ENCODE measurements around the gene PRIMA1. TPM values are rescaled to one million over a fixed set of nuclear protein-coding genes. Genes with fewer than 3 reads are reported as not detected.
"Not testable (repeated sequence)": the region's sequence is repeated elsewhere in the genome, so short reads cannot be mapped to it uniquely, and the experiment has no call there.

PRIMA1 gene
- polyA plus RNA-seq, 3 donors = not detected

GRCh38 chr14:93811020-93811419, 22.7 kb upstream of the PRIMA1 start:
- Histone ChIP-seq H3K4me3 (replicated peaks in 1 of 3; ENCODE audit: low read depth in 2 of 3, low read length in 3 of 3) (no peak overlapping the region), H3K27me3 (ENCODE audit: control insufficient read depth in 2 of 2, insufficient read depth in 2 of 2, low read length in 2 of 2) (no peaks in the 10 kb centered on the region), H2AFZ (ENCODE audit: insufficient read depth, low read depth, low read length, poor library complexity, severe bottlenecking) (no peak overlapping the region), H3K4me2 (replicated peaks; ENCODE audit: extremely low read depth, low read length, poor library complexity, severe bottlenecking) (no peak overlapping the region), H3K79me2 (ENCODE audit: insufficient read depth, low read length) (no peaks in the 10 kb centered on the region), H3K9ac (ENCODE audit: insufficient read depth, low read length, poor library complexity, severe bottlenecking) (no peak overlapping the region), H3K4me1 (ENCODE audit: control insufficient read depth in 1 of 2, insufficient read depth in 2 of 2, low read length in 2 of 2) (no peaks in the 10 kb centered on the region), H4K20me1 (ENCODE audit: insufficient read depth, low read length) (no peaks in the 10 kb centered on the region), H3K36me3 (replicated peaks in 1 of 2; ENCODE audit: control insufficient read depth in 1 of 2, insufficient read depth in 2 of 2, low read length in 2 of 2) (no peaks in the 10 kb centered on the region), H3K27ac (ENCODE audit: low read depth in 1 of 2, low read length in 2 of 2) (no peak overlapping the region), H3K9me3 (replicated peaks in 1 of 2; ENCODE audit: control insufficient read depth in 1 of 2, insufficient read depth in 1 of 2, low read length in 2 of 2) (peaks cover 19 to 26% of the 10 kb centered on the region in 2 donors)
- intact Hi-C loops (cut with micrococcal nuclease) = no loop called here
- Mint-ChIP-seq H3K9me3 (peaks cover 12 to 42% (median 29%) of the 10 kb centered on the region in 7 donors), H3K4me1 (no peaks in the 10 kb centered on the region), H3K27me3 (ENCODE audit: low read depth in 3 of 3) (peaks cover 2 to 3% (median 2%) of the 10 kb centered on the region in 3 donors), H3K36me3 (no peaks in the 10 kb centered on the region), H3K27ac (no peak overlapping the region), H3K4me3 (no peak overlapping the region)
- DNase-seq = no peak
- WGBS (ENCODE audit: insufficient coverage) = no CpG with 5 or more reads among the region's 1 CpG
- TF ChIP-seq CTCF (IDR thresholded peaks at IDR 0.05) = no peak

- WGBS (ENCODE audit: insufficient coverage) = 0% methylated on average over 1 of the region's 6 CpGs
- H3K4me1 Mint-ChIP-seq; H3K4me1 ChIP-seq (ENCODE audit: control insufficient read depth in 1 of 2, insufficient read depth in 2 of 2, low read length in 2 of 2); H3K36me3 Mint-ChIP-seq; intact Hi-C loops (cut with micrococcal nuclease); H3K4me3 Mint-ChIP-seq; H3K36me3 ChIP-seq (replicated peaks in 1 of 2; ENCODE audit: control insufficient read depth in 1 of 2, insufficient read depth in 2 of 2, low read length in 2 of 2); H2AFZ ChIP-seq (ENCODE audit: insufficient read depth, low read depth, low read length, poor library complexity, severe bottlenecking); H3K9ac ChIP-seq (ENCODE audit: insufficient read depth, low read length, poor library complexity, severe bottlenecking); DNase-seq; H3K4me3 ChIP-seq (replicated peaks in 1 of 3; ENCODE audit: low read depth in 2 of 3, low read length in 3 of 3); H3K27ac Mint-ChIP-seq; H3K79me2 ChIP-seq (ENCODE audit: insufficient read depth, low read length); H4K20me1 ChIP-seq (ENCODE audit: insufficient read depth, low read length); H3K27ac ChIP-seq (ENCODE audit: low read depth in 1 of 2, low read length in 2 of 2); H3K27me3 Mint-ChIP-seq (ENCODE audit: low read depth in 3 of 3); H3K27me3 ChIP-seq (ENCODE audit: control insufficient read depth in 2 of 2, insufficient read depth in 2 of 2, low read length in 2 of 2); H3K4me2 ChIP-seq (replicated peaks; ENCODE audit: extremely low read depth, low read length, poor library complexity, severe bottlenecking): not testable (repeated sequence)
- H3K9me3 ChIP-seq (replicated peaks in 1 of 2; ENCODE audit: control insufficient read depth in 1 of 2, insufficient read depth in 1 of 2, low read length in 2 of 2) = peaks cover 19 to 25% of the 10 kb centered on the region in 2 donors
- peaks cover 7 to 34% (median 23%) of the 10 kb centered on the region in 7 donors for H3K9me3 Mint-ChIP-seq
These were observed 21.5 kb upstream of the PRIMA1 start for GRCh38 chr14:93809491-93810420.
